HEK293 (cell line): Measurements from ENCODE around the gene ECI1.

Experiments
- BCL11A ChIP-seq: fragments of 450-650 bp; formaldehyde crosslinking; IDR thresholded peaks from 2 replicates; pipeline ENCODE4 v1.5.1; 2016; ENCODE audit warnings: low read depth, missing biosample characterization, missing genetic modification characterization
- EGR2 ChIP-seq: fragments of 450-650 bp; formaldehyde crosslinking; IDR thresholded peaks from 2 replicates; pipeline ENCODE4 v1.5.1; 2016; ENCODE audit warnings: low read depth, missing biosample characterization, missing genetic modification characterization
- FEZF1 ChIP-seq: fragments of 450-650 bp; formaldehyde crosslinking; IDR thresholded peaks from 2 replicates; pipeline ENCODE4 v1.5.1; 2016; ENCODE audit warnings: missing biosample characterization, missing genetic modification characterization
- GLIS1 ChIP-seq: fragments of 450-650 bp; formaldehyde crosslinking; IDR thresholded peaks from 2 replicates; pipeline ENCODE4 v1.5.1; 2016; ENCODE audit warnings: missing biosample characterization, missing genetic modification characterization
- IKZF3 ChIP-seq: fragments of 450-650 bp; IDR thresholded peaks from 2 replicates; pipeline ENCODE4 v1.5.0; 2018; ENCODE audit warnings: missing biosample characterization, mild to moderate bottlenecking, missing genetic modification characterization, moderate library complexity
- KLF17 ChIP-seq: fragments of 450-650 bp; formaldehyde crosslinking; IDR thresholded peaks from 2 replicates; pipeline ENCODE4 v1.5.1; 2016; ENCODE audit warnings: missing biosample characterization, missing genetic modification characterization
- KLF8 ChIP-seq: fragments of 450-650 bp; formaldehyde crosslinking; IDR thresholded peaks from 2 replicates; pipeline ENCODE4 v1.5.1; 2016; ENCODE audit warnings: missing biosample characterization, missing genetic modification characterization
- PRDM2 ChIP-seq: fragments of 450-650 bp; formaldehyde crosslinking; IDR thresholded peaks from 2 replicates; pipeline ENCODE4 v1.5.1; 2016; ENCODE audit warnings: missing biosample characterization, missing genetic modification characterization, borderline replicate concordance
- REPIN1 ChIP-seq: fragments of 450-650 bp; formaldehyde crosslinking; IDR thresholded peaks from 2 replicates; pipeline ENCODE4 v1.5.1; 2017; ENCODE audit warnings: missing biosample characterization, missing genetic modification characterization, low read depth
- SALL2 ChIP-seq: fragments of 450-650 bp; formaldehyde crosslinking; IDR thresholded peaks from 2 replicates; pipeline ENCODE4 v1.5.0; 2017; ENCODE audit warnings: missing biosample characterization, mild to moderate bottlenecking, missing genetic modification characterization, borderline replicate concordance
- SP2 ChIP-seq: fragments of 450-650 bp; formaldehyde crosslinking; IDR thresholded peaks from 2 replicates; pipeline ENCODE4 v1.5.1; 2016; ENCODE audit warnings: missing biosample characterization, missing genetic modification characterization
- ZBTB11 ChIP-seq: fragments of 450-650 bp; formaldehyde crosslinking; conservative IDR thresholded peaks from 2 replicates; pipeline ENCODE4 v1.5.1; 2016; ENCODE audit warnings: low read depth, missing biosample characterization, missing genetic modification characterization
- ZBTB7A ChIP-seq: fragments of 450-650 bp; formaldehyde crosslinking; IDR thresholded peaks from 2 replicates; pipeline ENCODE4 v1.5.1; 2016; ENCODE audit warnings: low read depth, missing biosample characterization, missing genetic modification characterization
- ZEB2 ChIP-seq: fragments of 450-650 bp; formaldehyde crosslinking; IDR thresholded peaks from 2 replicates; pipeline ENCODE4 v1.5.1; 2016; ENCODE audit warnings: missing biosample characterization, missing genetic modification characterization
- ZNF10 ChIP-seq: fragments of 450-650 bp; formaldehyde crosslinking; IDR thresholded peaks from 2 replicates; pipeline ENCODE4 v1.5.1; 2017; ENCODE audit warnings: missing biosample characterization, missing genetic modification characterization
- ZNF157 ChIP-seq: fragments of 450-650 bp; formaldehyde crosslinking; IDR thresholded peaks from 2 replicates; pipeline ENCODE4 v1.5.1; 2016; ENCODE audit warnings: missing biosample characterization, missing genetic modification characterization
- ZNF16 ChIP-seq: fragments of 450-650 bp; formaldehyde crosslinking; IDR thresholded peaks from 2 replicates; pipeline ENCODE4 v1.5.1; 2016; ENCODE audit warnings: low read depth, missing biosample characterization, missing genetic modification characterization
- ZNF175 ChIP-seq: fragments of 450-650 bp; formaldehyde crosslinking; IDR thresholded peaks from 2 replicates; pipeline ENCODE4 v1.5.1; 2016; ENCODE audit warnings: missing biosample characterization, missing genetic modification characterization
- ZNF223 ChIP-seq: fragments of 450-650 bp; formaldehyde crosslinking; IDR thresholded peaks from 2 replicates; pipeline ENCODE4 v1.5.1; 2016; ENCODE audit warnings: missing biosample characterization, missing genetic modification characterization
- ZNF248 ChIP-seq: fragments of 450-650 bp; formaldehyde crosslinking; IDR thresholded peaks from 2 replicates; pipeline ENCODE4 v1.5.1; 2017; ENCODE audit warnings: missing biosample characterization, missing genetic modification characterization
- ZNF341 ChIP-seq: fragments of 450-650 bp; formaldehyde crosslinking; IDR thresholded peaks from 2 replicates; pipeline ENCODE4; 2016; ENCODE audit warnings: low read depth, missing biosample characterization, missing genetic modification characterization
- ZNF37A ChIP-seq: fragments of 450-650 bp; IDR thresholded peaks from 2 replicates; pipeline ENCODE4 v1.5.1; 2018; ENCODE audit warnings: missing biosample characterization, missing genetic modification characterization
- ZNF404 ChIP-seq: fragments of 450-650 bp; formaldehyde crosslinking; IDR thresholded peaks from 2 replicates; pipeline ENCODE4 v1.5.1; 2017; ENCODE audit warnings: missing biosample characterization, missing genetic modification characterization
- ZNF529 ChIP-seq: fragments of 450-650 bp; formaldehyde crosslinking; IDR thresholded peaks from 2 replicates; pipeline ENCODE4 v1.5.1; 2017; ENCODE audit warnings: missing genetic modification characterization, missing biosample characterization; ENCODE audit not compliant: insufficient replicate concordance
- ZNF544 ChIP-seq: fragments of 450-650 bp; formaldehyde crosslinking; IDR thresholded peaks from 2 replicates; pipeline ENCODE4 v1.5.0; 2017; ENCODE audit warnings: missing biosample characterization, missing genetic modification characterization
- ZNF560 ChIP-seq: fragments of 450-650 bp; formaldehyde crosslinking; IDR thresholded peaks from 2 replicates; pipeline ENCODE4 v1.5.1; 2017; ENCODE audit warnings: missing biosample characterization, missing genetic modification characterization, borderline replicate concordance
- ZNF610 ChIP-seq: fragments of 450-650 bp; formaldehyde crosslinking; IDR thresholded peaks from 2 replicates; pipeline ENCODE4 v1.5.1; 2016; ENCODE audit warnings: missing biosample characterization, missing genetic modification characterization, borderline replicate concordance
- ZNF624 ChIP-seq: fragments of 450-650 bp; formaldehyde crosslinking; IDR thresholded peaks from 2 replicates; pipeline ENCODE4 v1.5.1; 2017; ENCODE audit warnings: missing biosample characterization, missing genetic modification characterization
- ZNF654 ChIP-seq: fragments of 450-650 bp; formaldehyde crosslinking; IDR thresholded peaks from 2 replicates; pipeline ENCODE4 v1.5.1; 2016; ENCODE audit warnings: low read depth, missing biosample characterization, missing genetic modification characterization
- ZNF830 ChIP-seq: fragments of 450-650 bp; IDR thresholded peaks from 2 replicates; pipeline ENCODE4 v1.5.0; 2018; ENCODE audit warnings: missing biosample characterization, missing genetic modification characterization, low read depth, mild to moderate bottlenecking, moderate library complexity
- ZXDB ChIP-seq: fragments of 450-650 bp; formaldehyde crosslinking; IDR thresholded peaks from 2 replicates; pipeline ENCODE4 v1.5.1; 2016; ENCODE audit warnings: missing biosample characterization, missing genetic modification characterization

ECI1 gene

GRCh38 chr16:2267913-2268666 is 16.7 kb upstream of the ECI1 start, which contains the start of gene RNPS1 (continued):
- TF ChIP-seq KLF17 (peak; percentile 98), ZNF404 (no peak), SALL2 (no peak), ZNF175 (no peak), ZEB2 (peak; percentile 95), ZNF16 (no peak), IKZF3 (tag by site-specific recombination) (peak; percentile 62; the same call in 1 of the 2 replicates), ZXDB (peak; percentile 98), BCL11A (tag by site-specific recombination) (no peak), ZNF544 (tag by site-specific recombination) (no peak), GLIS1 (tag by site-specific recombination) (no peak; the same call in 1 of the 2 replicates), ZNF610 (tag by site-specific recombination) (peak; percentile 88), ZNF223 (tag by site-specific recombination) (no peak), ZNF341 (no peak; the same call in none of the 2 replicates), PRDM2 (tag by site-specific recombination) (peak; percentile 91; the same call in 1 of the 2 replicates), REPIN1 (tag by site-specific recombination) (no peak), ZNF654 (tag by site-specific recombination) (no peak), EGR2 (tag by site-specific recombination) (peak; percentile 71), ZNF10 (tag by site-specific recombination) (peak; percentile 44; the same call in 1 of the 2 replicates), ZNF624 (tag by site-specific recombination) (no peak), KLF8 (tag by site-specific recombination) (peak; percentile 94), ZBTB11 (tag by site-specific recombination) (peak; percentile 85), FEZF1 (tag by site-specific recombination) (peak; percentile 21; the same call in 1 of the 2 replicates), ZNF830 (tag by site-specific recombination) (no peak), SP2 (tag by site-specific recombination) (peak; percentile 86), ZBTB7A (no peak; the same call in 1 of the 2 replicates), ZNF157 (0 out of 2 replicates have a peak, but pooled peaks have one; percentile 20), ZNF37A (no peak), ZNF248 (tag by site-specific recombination) (no peak), ZNF529 (tag by site-specific recombination) (no peak), ZNF560 (tag by site-specific recombination) (0 out of 2 replicates have a peak, but pooled peaks have one; percentile 33)
